GM21786 (cell line): ENCODE data around the gene KDM2B.
A peak's percentile ranks its signal among the peaks of the same experiment; 100 is the strongest.

ENCODE experiments used
- ATAC-seq: cut with Tn5 transposase; IDR thresholded peaks from one replicate; pipeline ENCODE4 v1.9.1; 2021; ENCODE audit not compliant: unreplicated experiment

Gene KDM2B

GRCh38 chr12:121466794-121467637 is 113.8 kb downstream of the KDM2B start:
- peak; percentile 86 for ATAC-seq

DNA sequence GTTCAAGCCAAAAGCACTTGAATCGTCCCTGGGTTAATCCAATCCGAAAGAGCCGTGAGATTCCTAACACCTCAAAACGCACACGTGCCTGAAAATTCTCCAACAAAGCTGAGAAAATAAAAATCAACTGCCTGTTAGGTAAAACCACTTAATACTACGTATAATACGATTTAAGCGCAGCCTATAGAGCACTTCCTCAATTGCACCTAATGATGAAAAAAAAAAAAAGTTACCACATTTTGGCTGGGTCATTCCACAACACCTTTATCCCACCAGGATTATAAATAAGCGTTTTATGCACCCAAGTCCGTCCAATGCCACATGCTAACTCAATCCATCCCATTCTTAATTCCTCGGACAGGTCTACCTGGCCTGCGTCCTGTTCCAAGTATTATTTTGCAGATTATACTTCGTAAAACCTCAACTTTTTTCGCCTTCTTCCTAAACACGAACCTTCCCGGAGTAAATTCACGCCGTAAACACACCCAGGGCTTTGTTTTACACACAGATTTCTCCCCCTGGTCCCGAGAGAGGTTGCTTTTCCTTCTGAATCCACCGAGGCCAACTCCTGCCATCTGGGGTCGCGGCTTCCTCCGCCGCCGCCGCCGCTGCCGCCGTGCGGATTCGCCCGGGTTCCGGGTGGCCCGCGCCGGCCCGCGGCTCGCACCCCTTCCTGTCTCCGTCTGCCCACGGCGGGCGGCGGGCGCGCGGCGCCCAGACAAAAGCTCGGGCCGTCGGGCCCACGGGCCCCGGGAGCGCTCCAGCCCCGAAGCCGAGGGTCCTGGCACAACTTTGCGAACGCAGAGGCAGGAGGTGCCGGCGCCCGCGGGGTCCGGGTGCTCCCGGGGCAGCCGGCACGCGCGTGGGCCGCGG is 114.7 kb downstream of the KDM2B start:
- no peak for ATAC-seq

DNA sequence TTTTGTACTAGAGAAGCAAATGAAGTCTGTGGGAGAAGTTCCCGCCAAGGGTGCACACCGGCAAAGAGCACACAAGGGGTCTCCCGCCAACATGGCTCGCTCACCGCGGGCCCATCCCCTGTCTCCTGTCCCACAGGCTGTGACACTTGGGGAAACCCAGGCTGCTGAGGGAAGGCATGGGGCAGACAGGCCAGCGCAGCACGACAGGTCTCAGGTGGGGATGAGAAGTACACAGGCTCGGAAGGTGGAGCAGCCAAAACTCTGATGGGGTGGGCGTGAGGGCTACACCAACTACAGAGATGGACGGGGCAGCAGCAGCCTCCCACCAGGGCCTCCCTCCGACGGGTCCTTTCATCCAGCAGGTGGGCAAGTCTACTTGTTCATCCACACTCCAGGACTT is 116.5 kb downstream of the KDM2B start:
- ATAC-seq, result no peak

DNA sequence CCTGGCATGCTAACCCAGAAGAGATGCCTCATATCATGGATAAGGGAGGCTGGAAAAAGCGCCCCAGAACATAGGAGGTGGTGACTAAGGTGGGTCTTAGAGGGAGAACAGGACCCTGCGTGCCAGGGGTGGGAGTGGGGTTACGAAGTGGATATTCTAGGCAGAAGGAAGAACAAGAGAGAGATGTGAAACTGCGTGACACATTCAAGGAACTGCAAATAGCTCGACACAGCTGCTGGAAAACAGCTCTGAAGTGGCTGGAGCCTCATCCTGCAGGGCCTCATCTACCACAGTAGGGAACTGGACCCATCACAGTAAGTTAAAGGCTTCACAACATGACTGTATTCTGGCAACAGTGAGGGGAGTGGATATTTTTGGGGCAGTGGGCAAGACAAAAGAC is 119.8 kb downstream of the KDM2B start:
- no peak for ATAC-seq

DNA sequence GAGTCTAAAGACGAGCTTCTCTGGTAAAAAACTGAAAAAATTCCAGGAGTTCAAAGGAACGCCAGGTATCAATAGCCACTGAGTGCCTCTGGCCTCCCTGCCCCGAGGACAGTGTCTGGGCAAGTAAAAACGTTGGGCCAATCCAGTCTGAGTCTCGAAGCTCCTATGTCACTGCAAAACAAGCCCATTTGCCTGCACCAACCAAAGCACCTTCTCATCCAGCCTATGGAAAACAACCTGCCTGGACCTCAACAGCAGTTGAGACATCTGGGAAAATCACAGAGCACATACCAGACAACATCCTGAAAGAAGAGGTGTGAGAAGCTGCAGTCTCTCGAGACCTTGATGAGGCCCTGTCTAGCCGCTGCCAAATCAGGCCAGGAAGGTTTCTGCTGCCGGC is 124.3 kb downstream of the KDM2B start:
- ATAC-seq, result no peak

DNA sequence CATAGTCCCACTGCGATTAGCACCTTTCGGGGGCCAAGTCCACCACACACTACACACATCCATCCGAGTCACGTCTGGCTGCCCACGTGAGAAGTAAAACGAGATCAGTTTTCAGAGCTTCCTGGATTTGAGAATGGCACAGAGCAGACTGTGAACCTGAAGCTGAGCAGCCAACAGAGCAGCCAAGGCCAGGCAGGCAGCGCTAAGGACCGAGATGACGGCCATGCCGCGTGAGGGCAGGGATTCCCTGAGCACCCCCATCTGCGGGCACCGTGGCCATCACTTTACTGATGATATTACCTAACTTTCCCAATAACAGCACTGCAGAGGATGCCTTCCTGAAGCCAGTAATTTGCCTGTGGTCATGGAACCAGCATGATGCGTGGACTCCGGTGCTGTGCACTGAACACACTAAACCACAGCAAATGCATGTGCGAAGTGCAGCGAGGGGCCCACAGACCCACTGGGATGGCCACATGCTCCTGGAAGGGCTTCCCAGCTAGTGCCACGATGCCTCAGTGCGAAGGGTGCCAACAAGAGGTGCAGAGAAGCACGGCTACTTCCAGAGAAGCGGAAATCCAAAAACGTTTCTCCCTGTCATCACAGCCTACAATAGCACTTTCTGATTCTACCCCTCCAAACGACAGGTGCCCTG is 124.9 kb downstream of the KDM2B start:
- no peak for ATAC-seq

DNA sequence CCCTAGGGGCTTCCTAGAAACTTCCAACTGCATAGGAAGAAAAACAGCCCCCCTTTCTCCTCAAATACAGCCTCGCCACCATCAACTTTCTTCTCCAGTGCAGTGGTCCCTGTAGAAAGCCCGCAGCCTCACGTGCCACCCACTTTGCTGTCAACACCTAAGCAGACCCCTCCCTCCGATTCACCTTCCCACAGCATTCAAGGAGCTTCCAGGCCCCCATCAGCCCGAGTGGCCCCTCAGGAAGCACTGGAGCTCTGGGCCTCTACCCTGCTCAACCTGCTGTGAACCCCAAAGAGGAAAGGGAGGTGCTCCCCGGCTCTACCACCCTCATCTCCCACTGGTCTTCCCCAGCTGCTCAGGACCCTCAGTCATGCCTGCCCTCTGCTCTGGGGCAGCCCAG is 125.9 kb downstream of the KDM2B start:
- no peak for ATAC-seq

GRCh38 chr12:121453629-121454028 is 127.2 kb downstream of the KDM2B start:
- ATAC-seq, result no peak

DNA sequence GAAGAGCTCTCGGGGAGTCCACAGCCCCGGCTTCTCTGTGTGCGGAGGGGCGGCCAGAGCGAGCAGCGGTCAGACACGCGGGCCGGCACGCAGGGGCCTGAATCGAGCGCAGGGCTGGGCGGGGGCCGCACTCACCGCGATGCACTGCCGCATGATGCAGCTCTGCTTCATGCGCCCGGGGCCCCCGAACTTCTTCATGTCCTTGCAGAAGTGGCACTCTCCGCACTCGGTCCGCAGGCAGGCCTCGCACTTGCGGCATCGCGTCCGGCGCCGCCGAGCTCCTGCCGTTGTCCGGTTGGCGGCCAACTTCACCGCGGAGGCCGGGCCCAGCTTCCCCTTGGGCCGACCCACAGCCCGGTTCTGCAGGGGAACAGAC is 127.8 kb downstream of the KDM2B start:
- no peak for ATAC-seq

DNA sequence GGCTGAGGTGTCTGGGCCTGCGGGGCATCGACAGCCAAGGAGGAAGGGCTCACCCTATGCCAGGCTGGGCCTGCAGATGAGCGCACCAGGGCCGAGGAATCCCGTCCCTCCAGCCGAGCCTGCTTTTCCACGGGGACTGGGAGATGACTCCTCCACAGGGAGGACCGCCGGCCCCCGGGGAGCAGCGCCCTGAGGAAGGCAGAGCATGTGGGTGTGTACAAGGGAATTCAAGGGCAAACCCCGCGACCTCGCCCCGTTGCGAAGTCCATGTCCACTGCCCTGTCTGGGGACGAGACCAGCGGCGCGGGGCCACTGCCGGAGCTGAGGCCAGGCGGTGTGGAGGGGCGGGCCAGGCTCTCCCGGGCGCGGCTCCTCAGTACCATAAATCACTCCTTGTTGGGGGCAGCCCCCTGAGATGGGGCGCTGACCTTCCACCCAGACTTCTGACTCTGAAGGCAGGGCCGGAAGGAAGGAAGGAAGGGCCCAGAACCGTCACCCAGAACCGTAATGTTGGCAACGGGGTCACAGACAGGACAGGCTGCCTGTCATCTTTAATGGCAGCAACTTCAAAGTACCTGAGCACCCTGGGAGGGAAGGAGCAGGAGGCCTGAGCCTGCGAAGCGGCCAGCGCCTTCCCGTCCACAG is 128.4 kb downstream of the KDM2B start:
- no peak for ATAC-seq

DNA sequence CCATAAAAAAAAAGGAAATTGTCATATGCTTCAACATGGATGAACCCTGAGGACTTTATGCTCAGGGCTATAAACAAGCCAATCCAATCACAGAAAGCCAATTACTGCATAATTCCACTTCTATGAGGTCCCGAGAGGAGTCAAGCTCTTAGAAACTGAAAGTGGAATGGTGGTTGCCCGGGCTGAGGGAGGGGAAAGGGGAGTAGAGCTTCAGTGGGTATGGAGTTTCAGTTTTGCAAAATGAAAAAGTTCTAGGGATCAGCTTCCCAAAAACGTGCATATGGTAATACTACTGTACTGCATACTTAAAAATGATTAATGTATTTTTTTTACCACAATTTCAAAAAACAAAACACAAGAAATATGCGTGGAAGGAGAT is 128.9 kb downstream of the KDM2B start:
- ATAC-seq, result no peak

DNA sequence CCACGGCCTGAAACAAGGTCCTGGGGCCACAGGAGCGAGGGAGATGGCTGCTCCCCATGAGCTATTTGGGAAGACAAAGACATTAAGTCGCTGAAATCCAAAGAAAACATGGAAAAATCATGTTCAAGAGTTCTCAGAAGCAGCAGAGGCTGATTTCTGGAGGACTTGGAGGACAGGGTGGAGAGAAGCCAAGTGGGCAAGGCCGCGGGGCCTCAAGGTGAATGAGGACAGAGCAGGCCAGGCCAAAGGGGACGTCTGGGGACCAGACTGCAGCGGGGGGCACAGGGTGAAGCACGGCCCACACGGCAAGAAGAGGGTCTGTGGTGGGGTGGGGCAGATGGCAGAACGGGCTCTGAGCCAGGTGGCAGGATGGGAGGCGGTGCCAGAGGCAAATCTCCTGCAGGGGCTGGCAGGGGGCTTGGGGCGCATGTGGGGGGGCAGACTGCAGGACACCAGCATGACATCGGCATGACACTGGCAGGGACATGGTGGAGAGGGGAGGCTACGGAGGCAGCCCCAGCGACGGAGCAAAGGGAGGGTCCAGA is 132.0 kb downstream of the KDM2B start:
- ATAC-seq, result no peak

DNA sequence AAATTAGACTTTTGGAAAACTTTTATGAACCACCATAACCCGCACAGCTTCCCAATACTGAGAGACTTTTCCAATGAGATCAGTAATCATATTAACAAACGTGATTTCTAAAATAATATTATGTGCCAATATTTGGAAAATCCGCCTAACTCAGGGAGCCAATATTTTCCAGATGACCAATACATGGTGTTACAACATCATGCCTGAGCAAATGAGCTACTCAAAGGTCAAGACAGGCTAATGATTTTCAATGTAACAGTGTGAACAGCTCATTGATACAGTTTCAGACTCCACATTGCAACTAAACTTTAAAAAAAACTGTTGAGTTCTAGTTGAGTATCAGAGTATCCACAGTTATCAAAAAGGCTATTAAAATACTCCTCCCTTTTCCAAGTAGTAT is 134.1 kb downstream of the KDM2B start:
- ATAC-seq, result no peak

GRCh38 chr12:121444842-121445202 is 136.0 kb downstream of the KDM2B start:
- no peak for ATAC-seq

DNA sequence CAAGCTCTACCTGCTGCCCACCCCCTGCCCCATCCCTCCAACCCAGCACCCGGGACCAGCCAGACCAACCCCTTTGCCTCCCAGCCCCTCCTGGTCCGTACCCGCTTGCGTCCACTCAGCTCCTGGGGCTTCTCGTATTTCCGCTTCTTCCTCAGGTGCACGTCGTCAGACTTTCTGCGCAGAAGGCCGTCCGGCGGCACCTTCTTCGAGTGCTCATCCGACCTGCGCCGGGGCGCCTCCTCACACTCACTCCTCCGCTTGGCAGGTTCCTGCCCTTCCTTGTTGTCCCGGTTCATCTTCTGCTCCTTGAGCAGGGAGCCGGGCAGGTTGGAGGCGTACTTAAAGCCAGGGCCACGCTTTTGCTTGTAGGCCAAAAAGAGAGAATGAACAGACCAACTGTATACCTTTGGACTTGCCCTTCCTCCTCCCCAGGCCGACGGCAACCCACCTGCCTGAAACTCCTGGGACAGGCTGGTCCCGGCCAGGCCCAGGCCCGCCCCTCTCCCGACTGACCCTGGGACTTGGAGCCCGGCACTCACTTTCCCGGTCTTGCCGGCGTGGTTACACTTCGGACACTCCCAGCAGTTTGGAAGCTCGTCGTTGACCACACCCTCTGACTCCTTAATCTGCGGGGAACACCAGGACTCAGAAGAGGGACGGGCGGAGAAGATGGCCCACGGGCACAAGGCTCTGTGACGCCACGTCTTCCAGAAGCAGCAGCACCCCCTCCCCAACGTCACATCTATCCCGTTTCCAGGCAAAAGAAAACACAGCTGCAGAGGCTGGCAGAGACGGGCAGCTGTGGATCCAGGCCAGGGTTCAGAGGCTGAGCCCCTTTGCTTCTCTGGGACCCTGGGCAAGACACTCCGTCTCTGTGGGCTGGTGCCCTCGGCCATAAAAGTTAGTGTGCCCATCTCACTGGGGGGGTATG is 136.6 kb downstream of the KDM2B start:
- no peak for ATAC-seq

- no peak for ATAC-seq
Measured at GRCh38 chr12:121443193-121443870, 137.5 kb downstream of the KDM2B start.

DNA sequence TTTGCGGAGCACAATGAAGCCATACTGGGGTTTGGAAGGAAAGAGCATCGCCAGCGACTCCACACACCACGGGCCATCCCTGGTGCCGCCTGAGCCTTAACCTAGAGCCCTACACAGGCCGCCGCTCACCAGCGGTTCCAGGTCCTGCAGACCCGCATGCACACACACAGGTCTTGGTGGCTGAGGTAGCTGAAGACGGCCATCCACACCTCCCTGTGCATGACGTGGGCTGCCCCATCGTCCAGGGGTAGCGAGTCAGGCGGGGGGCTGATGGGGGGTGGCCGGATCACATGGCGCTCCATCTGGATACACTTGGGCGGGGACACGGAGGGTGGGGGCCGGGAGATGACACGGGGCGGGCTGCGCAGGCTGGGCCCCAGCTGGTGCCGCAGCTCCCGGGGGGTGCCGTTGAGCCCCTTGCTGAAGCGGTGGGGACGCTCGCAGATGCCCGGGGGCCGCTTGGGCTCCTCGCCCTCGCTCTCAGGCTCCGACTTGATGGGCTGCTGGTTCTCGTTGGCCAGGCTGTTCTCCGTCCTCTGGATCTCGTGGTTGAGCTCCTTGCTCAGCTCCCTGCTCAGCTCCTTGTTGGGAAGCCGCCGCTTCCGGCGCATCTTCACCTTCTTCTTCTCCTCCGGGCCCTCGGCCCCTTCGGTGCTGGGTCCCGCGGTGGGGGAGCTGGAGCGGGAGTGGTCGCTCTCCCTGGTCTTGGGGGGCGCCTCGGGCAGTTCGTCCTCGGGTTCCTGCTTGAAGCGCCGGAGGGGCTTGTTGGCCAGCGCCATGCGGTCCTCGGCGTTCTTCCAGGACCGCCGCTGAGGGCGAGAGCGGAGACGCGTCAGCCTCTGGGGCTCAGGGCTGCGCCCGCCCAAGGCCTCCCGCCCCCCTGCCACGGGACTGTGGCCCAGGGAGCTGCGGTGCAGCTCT is 138.5 kb downstream of the KDM2B start:
- no peak for ATAC-seq

GRCh38 chr12:121441555-121441954 is 139.3 kb downstream of the KDM2B start:
- ATAC-seq, result no peak
